Jurkat, Clone E6-1 (cell line): Measurements from ENCODE around the gene USP31.

Source experiments
- DNase-seq: peaks from one replicate; pipeline ENCODE4 v3.0.0-alpha.2; 2011; ENCODE audit warnings: low read depth, low spot score
- H3K4me3 ChIP-seq: 2 replicates; pipeline ENCODE4 v1.5.1; 2011; ENCODE audit warnings: mild to moderate bottlenecking, low read length, control low read depth, moderate library complexity

The USP31 gene

GRCh38 chr16:23072084-23072599, 77.1 kb downstream of the USP31 start:
- H3K4me3 ChIP-seq: no peak overlapping the region
- no peak for DNase-seq

- no peak overlapping the region for H3K4me3 ChIP-seq
- no peak for DNase-seq
Observed at GRCh38 chr16:23071196-23072083, 77.8 kb downstream of the USP31 start.

- no peak for DNase-seq
- H3K4me3 ChIP-seq: no peak overlapping the region
Observed at GRCh38 chr16:23069844-23070243, 79.4 kb downstream of the USP31 start.

DNA sequence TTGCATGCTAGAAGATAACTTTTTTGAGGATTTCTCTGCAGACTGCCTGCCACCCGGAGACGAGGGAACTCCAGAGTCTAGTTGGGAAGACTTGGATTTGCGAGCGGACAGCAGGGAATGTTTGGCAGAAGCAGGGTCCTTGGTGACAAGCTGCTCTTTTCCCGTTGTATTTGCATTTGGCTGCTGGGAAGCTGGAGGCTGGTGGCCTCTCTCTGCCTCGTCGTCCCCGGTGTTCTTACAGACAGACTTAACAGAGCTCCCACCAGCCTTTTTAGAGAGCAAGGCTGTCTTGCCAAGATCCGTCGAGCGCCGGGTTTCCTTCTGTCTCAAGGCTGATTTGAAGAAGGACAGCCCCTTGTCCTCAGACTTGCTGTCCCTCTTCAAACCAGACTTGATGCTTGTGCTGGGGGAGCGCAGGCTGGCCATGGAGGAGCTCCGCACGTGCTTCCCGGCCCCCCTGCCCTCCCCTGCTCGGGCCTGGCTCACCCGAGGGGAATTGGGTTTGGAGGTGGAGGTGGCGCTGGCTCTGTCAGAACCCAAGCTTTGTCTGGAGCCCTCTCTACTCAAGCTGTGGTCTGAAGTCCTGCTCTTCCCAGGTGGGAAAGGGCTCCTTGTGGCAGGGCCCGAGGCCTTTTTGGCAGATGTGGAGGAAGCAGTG, 81.0 kb downstream of the USP31 start:
- H3K4me3 ChIP-seq: no peak overlapping the region
- DNase-seq: no peak

DNA sequence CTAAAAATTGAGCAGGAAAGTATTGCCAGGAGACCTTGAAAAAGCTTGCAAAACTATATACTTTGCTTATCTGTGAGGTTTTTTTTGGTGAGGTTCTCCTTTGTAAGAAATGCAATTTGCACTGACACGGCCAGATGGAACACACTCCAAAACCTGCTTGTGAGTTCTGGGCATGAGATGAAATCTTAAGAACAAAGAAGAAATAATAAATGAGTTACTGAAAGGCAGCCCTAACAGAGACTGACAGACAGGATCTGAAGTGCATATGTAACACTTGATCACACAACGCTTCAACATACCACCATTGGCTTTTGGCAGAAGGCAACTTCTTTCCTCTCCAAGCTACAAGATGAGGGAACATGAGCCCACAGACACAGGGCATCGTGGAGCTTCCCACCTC, 82.6 kb downstream of the USP31 start:
- no peak for DNase-seq
- no peak overlapping the region for H3K4me3 ChIP-seq

DNA sequence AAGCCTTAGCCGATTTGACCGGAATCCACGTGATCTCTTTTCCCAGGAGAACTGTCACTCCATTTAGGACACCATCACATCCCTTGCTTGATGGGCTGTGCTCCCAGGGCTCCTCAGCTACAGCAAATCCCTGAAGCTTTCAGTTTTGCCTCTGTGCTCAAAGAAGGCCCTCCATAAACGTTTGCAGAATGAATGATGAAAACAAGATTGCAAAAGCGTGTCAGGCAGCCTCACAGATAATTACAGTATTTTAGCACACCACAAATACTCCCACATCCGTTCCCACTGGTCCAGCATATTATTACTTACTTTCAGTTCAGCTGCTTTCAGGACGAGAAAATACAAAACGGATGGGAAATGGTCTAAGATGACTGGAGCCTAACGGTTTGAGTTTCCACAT, 84.6 kb downstream of the USP31 start:
- no peak overlapping the region for H3K4me3 ChIP-seq
- peak; percentile 54 for DNase-seq

- no peak for DNase-seq
- no peak overlapping the region for H3K4me3 ChIP-seq
Observed at GRCh38 chr16:23062524-23062923, 86.7 kb downstream of the USP31 start.

DNA sequence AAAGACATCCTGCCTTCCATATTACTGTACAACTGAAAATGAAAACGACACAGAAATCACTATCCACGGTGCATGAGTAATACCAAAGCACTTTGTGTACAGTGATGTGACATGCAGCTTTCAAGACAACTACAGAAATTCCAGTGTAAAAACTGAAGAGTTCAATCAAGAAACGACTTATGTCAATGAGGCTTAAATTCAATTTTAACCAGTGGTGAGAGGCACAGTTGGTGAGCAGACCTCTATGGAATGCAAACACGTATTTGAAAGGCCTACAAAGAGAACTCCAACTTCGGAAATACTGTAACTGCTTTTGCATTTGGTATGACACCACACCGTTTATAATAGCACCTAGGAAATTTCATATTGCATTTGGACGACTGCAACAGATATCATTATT, 87.6 kb downstream of the USP31 start:
- no peak for DNase-seq
- H3K4me3 ChIP-seq: no peak overlapping the region

- no peak overlapping the region for H3K4me3 ChIP-seq
- DNase-seq: peak; percentile 41
Observed at GRCh38 chr16:23060458-23061320, 88.6 kb downstream of the USP31 start.

GRCh38 chr16:23059433-23059832, 89.8 kb downstream of the USP31 start:
- no peak for DNase-seq
- H3K4me3 ChIP-seq: no peak overlapping the region

GRCh38 chr16:23058576-23058975, 90.7 kb downstream of the USP31 start:
- no peak overlapping the region for H3K4me3 ChIP-seq
- DNase-seq: no peak

GRCh38 chr16:23057013-23057596, 92.1 kb downstream of the USP31 start:
- DNase-seq: no peak
- H3K4me3 ChIP-seq: no peak overlapping the region

- no peak overlapping the region for H3K4me3 ChIP-seq
- no peak for DNase-seq
Observed at GRCh38 chr16:23055481-23055880, 93.8 kb downstream of the USP31 start.

- no peak for DNase-seq
- H3K4me3 ChIP-seq: no peak overlapping the region
Observed at GRCh38 chr16:23052908-23053580, 96.2 kb downstream of the USP31 start.

GRCh38 chr16:23052221-23052620, 97.0 kb downstream of the USP31 start:
- no peak for DNase-seq
- H3K4me3 ChIP-seq: no peak overlapping the region

DNA sequence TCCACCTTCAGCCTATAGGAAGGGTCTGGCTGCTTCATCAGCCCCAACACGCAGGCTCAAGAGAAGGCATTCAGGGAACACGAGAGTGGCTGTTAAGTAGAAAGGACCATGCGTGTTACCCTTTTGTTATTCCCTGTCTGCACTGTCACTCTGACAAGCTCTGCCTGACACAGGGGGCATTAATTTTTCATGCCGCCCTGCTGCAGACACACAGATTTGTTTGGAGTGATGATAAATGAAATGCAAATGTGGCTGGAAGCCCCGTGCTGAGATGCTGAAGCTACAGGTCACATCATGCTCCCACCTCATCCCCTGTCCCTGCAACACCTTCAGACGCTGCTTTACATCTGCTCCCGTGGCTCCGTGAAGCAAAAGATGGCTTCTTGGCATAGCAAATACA, 97.7 kb downstream of the USP31 start:
- no peak overlapping the region for H3K4me3 ChIP-seq
- no peak for DNase-seq

GRCh38 chr16:23048164-23048563, 101.1 kb downstream of the USP31 start:
- DNase-seq: no peak
- H3K4me3 ChIP-seq: no peak overlapping the region

DNA sequence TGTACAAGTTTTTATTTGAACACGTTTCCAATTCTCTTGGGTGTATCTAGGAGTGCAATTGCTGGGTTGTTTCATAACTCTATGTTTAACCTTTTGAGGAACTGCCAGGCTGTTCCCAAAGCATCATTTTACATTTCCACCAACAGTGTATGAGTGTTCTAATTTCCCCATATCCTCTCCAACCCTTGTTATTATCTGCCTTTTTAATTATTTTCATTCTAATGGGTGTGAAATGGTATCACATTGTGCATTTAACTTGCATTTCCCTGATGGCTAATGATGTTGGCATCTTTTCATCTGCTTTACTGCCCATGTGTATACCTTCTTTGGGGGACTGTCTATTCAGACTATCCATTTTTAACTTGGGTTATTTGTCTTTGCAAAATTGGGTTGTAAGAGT, 104.2 kb downstream of the USP31 start:
- no peak overlapping the region for H3K4me3 ChIP-seq
- no peak for DNase-seq

DNA sequence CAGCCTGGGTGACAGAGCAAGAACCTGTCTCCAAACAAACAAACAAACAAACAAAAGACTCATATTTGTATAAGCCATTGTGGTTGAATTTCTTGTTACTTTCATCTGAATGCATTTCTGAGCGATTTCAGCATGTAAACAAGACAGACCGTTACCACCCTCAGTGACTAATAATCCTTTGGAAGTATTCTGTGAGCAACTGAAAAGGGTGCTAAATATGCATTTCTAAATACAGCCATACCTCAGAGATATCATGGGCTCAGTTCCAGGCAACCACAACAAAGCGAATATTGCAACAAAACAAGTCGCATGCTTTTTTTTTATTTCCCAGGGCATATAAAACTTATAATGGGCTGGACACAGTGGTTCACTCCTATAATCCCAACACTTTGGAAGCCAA, 109.0 kb downstream of the USP31 start:
- H3K4me3 ChIP-seq: no peak overlapping the region
- no peak for DNase-seq
